SK-N-SH treated with all-trans-retinoic acid at 6 μM for 48 hours (cell line): ENCODE results near the gene SLC35F5.

Source experiments
- ATAC-seq: fragments of 200-7000 bp; cut with Tn5 transposase; 3 replicates; pipeline ENCODE4 v1.9.1; 2020; ENCODE audit warnings: mild to moderate bottlenecking, moderate library complexity
- ARNTL ChIP-seq: fragments of 450-650 bp; formaldehyde crosslinking; IDR thresholded peaks from 2 replicates; pipeline ENCODE4 v1.5.0; 2020; ENCODE audit warnings: low read depth, mild to moderate bottlenecking, moderate library complexity, borderline replicate concordance
- BACH2 ChIP-seq: fragments of 250-450 bp; sonication (Bioruptor Pico); IDR thresholded peaks from 2 replicates; pipeline ENCODE4 v1.9.0; 2021; ENCODE audit warnings: mild to moderate bottlenecking, borderline replicate concordance
- CSRNP3 ChIP-seq: fragments of 250-450 bp; sonication (Bioruptor Pico); IDR thresholded peaks from 2 replicates; pipeline ENCODE4 v1.5.1; 2021; ENCODE audit warnings: mild to moderate bottlenecking, moderate library complexity
- ESRRG ChIP-seq: fragments of 250-450 bp; sonication (Bioruptor Pico); IDR thresholded peaks from 2 replicates; pipeline ENCODE4 v1.6.1; 2021; ENCODE audit warnings: mild to moderate bottlenecking
- GLIS3 ChIP-seq: fragments of 250-450 bp; sonication (Bioruptor Pico); IDR thresholded peaks from 2 replicates; pipeline ENCODE4 v1.5.0; 2020; ENCODE audit warnings: mild to moderate bottlenecking, moderate library complexity
- ISL1 ChIP-seq: fragments of 250-450 bp; sonication (Bioruptor Pico); IDR thresholded peaks from 2 replicates; pipeline ENCODE4 v2.1.2; 2022; ENCODE audit warnings: mild to moderate bottlenecking, moderate library complexity
- OSR1 ChIP-seq: fragments of 250-450 bp; sonication (Bioruptor Pico); IDR thresholded peaks from 2 replicates; pipeline ENCODE4 v1.8.0; 2022; ENCODE audit warnings: moderate library complexity, mild to moderate bottlenecking, inconsistent platforms
- PATZ1 ChIP-seq: fragments of 250-450 bp; sonication (Bioruptor Pico); IDR thresholded peaks from 2 replicates; pipeline ENCODE4 v1.8.0; 2020; ENCODE audit warnings: mild to moderate bottlenecking, moderate library complexity, borderline replicate concordance
- PPARA ChIP-seq: fragments of 250-450 bp; sonication (Bioruptor Pico); IDR thresholded peaks from 2 replicates; pipeline ENCODE4 v1.5.0; 2020; ENCODE audit warnings: mild to moderate bottlenecking, borderline replicate concordance
- RARB ChIP-seq: fragments of 250-450 bp; sonication (Bioruptor Pico); IDR thresholded peaks from 2 replicates; pipeline ENCODE4 v1.8.0; 2021; ENCODE audit warnings: mild to moderate bottlenecking, moderate library complexity
- SNAI2 ChIP-seq: fragments of 250-450 bp; sonication (Bioruptor Pico); IDR thresholded peaks from 2 replicates; pipeline ENCODE4 v1.5.0; 2020; ENCODE audit warnings: mild to moderate bottlenecking, moderate library complexity
- TCF4 ChIP-seq: fragments of 250-450 bp; sonication (Bioruptor Pico); IDR thresholded peaks from 2 replicates; pipeline ENCODE4 v1.8.0; 2021; ENCODE audit warnings: mild to moderate bottlenecking, moderate library complexity, borderline replicate concordance
- TOX ChIP-seq: fragments of 250-450 bp; sonication (Bioruptor Pico); IDR thresholded peaks from 2 replicates; pipeline ENCODE4 v1.8.0; 2021; ENCODE audit warnings: mild to moderate bottlenecking, moderate library complexity, borderline replicate concordance
- TSHZ2 ChIP-seq: fragments of 250-450 bp; sonication (Bioruptor Pico); IDR thresholded peaks from 2 replicates; pipeline ENCODE4 v1.5.0; 2020; ENCODE audit warnings: mild to moderate bottlenecking, moderate library complexity
- ZC3H10 ChIP-seq: fragments of 250-450 bp; sonication (Bioruptor Pico); IDR thresholded peaks from 2 replicates; pipeline ENCODE4 v1.5.1; 2021; ENCODE audit warnings: mild to moderate bottlenecking, moderate library complexity
- ZFP3 ChIP-seq: fragments of 250-450 bp; sonication (Bioruptor Pico); IDR thresholded peaks from 2 replicates; pipeline ENCODE4 v1.5.0; 2020; ENCODE audit warnings: mild to moderate bottlenecking, moderate library complexity
- ZFP30 ChIP-seq: fragments of 450-650 bp; formaldehyde crosslinking; IDR thresholded peaks from 2 replicates; pipeline ENCODE4 v1.5.0; 2022; ENCODE audit warnings: mild to moderate bottlenecking, moderate library complexity
- ZNF565 ChIP-seq: fragments of 450-650 bp; formaldehyde crosslinking; conservative IDR thresholded peaks from 2 replicates; pipeline ENCODE4 v1.5.0; 2020; ENCODE audit warnings: low read depth, mild to moderate bottlenecking, moderate library complexity
- ZNF8 ChIP-seq: fragments of 450-650 bp; formaldehyde crosslinking; IDR thresholded peaks from 2 replicates; pipeline ENCODE4 v1.5.0; 2020; ENCODE audit warnings: mild to moderate bottlenecking, moderate library complexity

SLC35F5 gene

GRCh38 chr2:113685471-113685870 lies 71.0 kb downstream of the SLC35F5 start (continued):
- TF ChIP-seq TCF4 (CRISPR knock-in tag) = no peak
- TF ChIP-seq ZFP3 (CRISPR knock-in tag) = no peak
- no peak for TF ChIP-seq ZNF8 (CRISPR knock-in tag)
- TF ChIP-seq GLIS3 (CRISPR knock-in tag) = no peak
- TF ChIP-seq, all 23 proteins: peak for 0

GRCh38 chr2:113679457-113679856 lies 77.0 kb downstream of the SLC35F5 start:
- no peak for ATAC-seq
- TF ChIP-seq GLIS3 (CRISPR knock-in tag) = no peak
- no peak for TF ChIP-seq PATZ1 (CRISPR knock-in tag)
- no peak for TF ChIP-seq ISL1 (CRISPR knock-in tag)
- no peak for TF ChIP-seq ZC3H10 (CRISPR knock-in tag)
- TF ChIP-seq PPARA (CRISPR knock-in tag) = no peak
- no peak for TF ChIP-seq ARNTL (CRISPR knock-in tag)
- no peak for TF ChIP-seq BACH2 (CRISPR knock-in tag)
- no peak for TF ChIP-seq ZNF565 (CRISPR knock-in tag)
- no peak for TF ChIP-seq ESRRG (CRISPR knock-in tag)
- no peak for TF ChIP-seq ZNF8 (CRISPR knock-in tag)
- no peak for TF ChIP-seq OSR1 (CRISPR knock-in tag)
- TF ChIP-seq TCF4 (CRISPR knock-in tag) = no peak
- TF ChIP-seq CSRNP3 (CRISPR knock-in tag) = no peak
- no peak for TF ChIP-seq TSHZ2 (CRISPR knock-in tag)
- no peak for TF ChIP-seq ZFP30 (CRISPR knock-in tag)
- TF ChIP-seq, all 23 proteins: peak for 0

GRCh38 chr2:113677330-113677729 lies 79.1 kb downstream of the SLC35F5 start:
- ATAC-seq = no peak
- no peak for TF ChIP-seq SNAI2 (CRISPR knock-in tag)
- TF ChIP-seq ZC3H10 (CRISPR knock-in tag) = no peak
- no peak for TF ChIP-seq ESRRG (CRISPR knock-in tag)
- TF ChIP-seq ARNTL (CRISPR knock-in tag) = no peak
- no peak for TF ChIP-seq TOX (CRISPR knock-in tag)
- no peak for TF ChIP-seq ZNF8 (CRISPR knock-in tag)
- TF ChIP-seq ZFP3 (CRISPR knock-in tag) = no peak
- no peak for TF ChIP-seq RARB (CRISPR knock-in tag)
- no peak for TF ChIP-seq ZFP30 (CRISPR knock-in tag)
- TF ChIP-seq PATZ1 (CRISPR knock-in tag) = no peak
- no peak for TF ChIP-seq TCF4 (CRISPR knock-in tag)
- no peak for TF ChIP-seq TSHZ2 (CRISPR knock-in tag)
